PC-3 (cell line): ENCODE data around the gene ACSL4. TPM values are rescaled to one million over a fixed set of nuclear protein-coding genes. Genes with fewer than 3 reads are reported as not detected.

ENCODE experiments used
- ATAC-seq: fragments of 200-7000 bp; cut with Tn5 transposase; 2 replicates; pipeline ENCODE4 v1.9.1; 2020; ENCODE audit warnings: mild to moderate bottlenecking, moderate library complexity
- Bru-seq: library from RNA; stranded (reverse); fragments of 400-500 nt; gene quantifications from one replicate; lab custom pipeline; 2021; lab: Mats Ljungman, UMichigan
- BruChase-seq, 2 experiments: library from RNA; stranded (reverse); fragments of 400-500 nt; gene quantifications; one replicate each; lab custom pipeline; 2021; lab: Mats Ljungman, UMichigan
- BruUV-seq: library from RNA; stranded (reverse); fragments of 400-500 nt; replicated peaks from 2 replicates; lab custom pipeline; 2021; lab: Mats Ljungman, UMichigan
- CTCF ChIA-PET: fragments of 300-600 bp; sonication (Branson Sonifier 250); formaldehyde crosslinking; loops from one replicate; lab custom pipeline; 2022; ENCODE audit warnings: antibody characterized with exemption; lab: Charles Lee
- POLR2A ChIA-PET: fragments of 300-600 bp; sonication (Branson Sonifier 250); formaldehyde crosslinking; loops from one replicate; lab custom pipeline; 2022; ENCODE audit warnings: antibody characterized with exemption; ENCODE audit not compliant: unreplicated experiment; lab: Charles Lee
- DNase-seq: peaks from one replicate; pipeline ENCODE4 v3.0.0-alpha.2; 2015
- H2AFZ ChIP-seq: fragments of 300-600 bp; sonication (generic); 2 replicates; pipeline ENCODE4 v1.6.0; 2016; ENCODE audit warnings: antibody characterized with exemption, low read length
- H3F3A ChIP-seq: fragments of 300-600 bp; sonication (generic); one replicate; pipeline ENCODE4 v1.6.0; 2017; ENCODE audit warnings: antibody characterized with exemption, low read length, control low read depth, mild to moderate bottlenecking; ENCODE audit not compliant: unreplicated experiment
- H3K27ac ChIP-seq: fragments of 300-600 bp; sonication (generic); 2 replicates; pipeline ENCODE4 v1.5.1; 2016; ENCODE audit warnings: mild to moderate bottlenecking, low read length
- H3K27me3 ChIP-seq: fragments of 300-600 bp; sonication (generic); 2 replicates; pipeline ENCODE4 v1.6.1; 2016; ENCODE audit warnings: low read length, mixed read lengths
- H3K36me3 ChIP-seq: fragments of 300-600 bp; sonication (generic); 2 replicates; pipeline ENCODE4 v1.6.1; 2016; ENCODE audit warnings: low read depth, mixed run types, low read length, mixed read lengths
- H3K4me1 ChIP-seq: fragments of 300-600 bp; sonication (generic); 2 replicates; pipeline ENCODE4 v1.5.1; 2016; ENCODE audit warnings: low read length; ENCODE audit not compliant: insufficient read depth
- H3K4me2 ChIP-seq: fragments of 300-600 bp; sonication (generic); 2 replicates; pipeline ENCODE4 v1.6.0; 2016; ENCODE audit warnings: low read length
- H3K4me3 ChIP-seq: fragments of 300-600 bp; sonication (generic); 2 replicates; pipeline ENCODE4 v1.5.1; 2016; ENCODE audit warnings: mild to moderate bottlenecking, low read length, mixed read lengths
- H3K79me2 ChIP-seq: fragments of 300-600 bp; sonication (generic); 2 replicates; pipeline ENCODE4 v1.6.1; 2017; ENCODE audit warnings: low read length, mixed read lengths
- H3K9ac ChIP-seq: fragments of 300-600 bp; sonication (generic); 2 replicates; pipeline ENCODE4 v1.6.0; 2016; ENCODE audit warnings: mild to moderate bottlenecking, low read length
- H3K9me2 ChIP-seq: fragments of 300-600 bp; sonication (generic); replicated peaks from 2 replicates; pipeline ENCODE4 v1.6.1; 2016; ENCODE audit warnings: mixed run types, low read length, mixed read lengths
- H3K9me3 ChIP-seq: fragments of 300-600 bp; sonication (generic); 2 replicates; pipeline ENCODE4 v1.6.1; 2016; ENCODE audit warnings: low read length, mixed read lengths
- H4K20me1 ChIP-seq: fragments of 300-600 bp; sonication (generic); 2 replicates; pipeline ENCODE4 v1.6.1; 2016; ENCODE audit warnings: low read length, mixed read lengths
- EZH2 ChIP-seq: fragments of 300-600 bp; sonication (generic); IDR thresholded peaks from one replicate; pipeline ENCODE4 v1.6.1; 2017; ENCODE audit warnings: antibody characterized with exemption, mild to moderate bottlenecking, low read length; ENCODE audit not compliant: unreplicated experiment
- EZH2phosphoT487 ChIP-seq: fragments of 300-600 bp; sonication (generic); IDR thresholded peaks from 2 replicates; pipeline ENCODE4 v1.6.1; 2018; ENCODE audit warnings: mild to moderate bottlenecking, antibody characterized with exemption, low read length, borderline replicate concordance
- intact Hi-C: fragments of 100-400 bp; cut with micrococcal nuclease; formaldehyde crosslinking; loops from 2 replicates; pipeline ENCODE4 v1.9.0; 2023
- long read RNA-seq: library from polyadenylated mRNA; unstranded; transcript quantifications from one replicate; pipeline ENCODE4 v2.0.0, GENCODE V29; 2021; ENCODE audit not compliant: unreplicated experiment
- total RNA-seq: library from RNA; depleted of rRNA; stranded (reverse); fragments of >200 nt; gene quantifications from 2 replicates; pipeline ENCODE4 v1.2.3, GENCODE V29; 2014; rRNA removed
- TF ChIP-seq, protein P1 (sequence below): fragments of 300-600 bp; sonication (generic); conservative IDR thresholded peaks from 2 replicates; pipeline ENCODE4 v1.5.1; 2017; ENCODE audit warnings: antibody characterized with exemption, low read depth, mild to moderate bottlenecking, low read length

Gene ACSL4
- total RNA-seq = 41.7 and 53.1 TPM in 2 replicates
- percentile 73 among the genes with signal in this experiment for Bru-seq, nascent RNA
- percentile 76 among the genes with signal in this experiment for BruChase-seq, experiment 1, labeled RNA remaining after a 6-hour chase
- percentile 74 among the genes with signal in this experiment for BruChase-seq, experiment 2, labeled RNA remaining after a 2-hour chase
- long read RNA-seq, full-length matches to known transcripts = 12 of 63 reads
- long read RNA-seq, partial matches to known transcripts = 4 of 63 reads
- long read RNA-seq, other reads (novel, unspliced or antisense) = 47 of 63 reads

GRCh38 chrX:109732807-109733612 lies at the start of gene ACSL4:
Gene ACSL4, minus strand, starts transcription at chrX:109733257. Its CDS starts 49,894 bp downstream, at chrX:109683363.
- H3F3A ChIP-seq = no peaks in the 10 kb centered on the region
- H3K4me3 ChIP-seq = peak within 1 kb of the TSS; percentile 77
- DNase-seq (peak; percentile 89), ATAC-seq (peak; percentile 93)
- ChIA-PET POLR2A (interaction anchor here (0.7 kb wide), 1 partner anchor 236 kb away, joined by 4 read pairs; no protein-coding TSS in a partner anchor), CTCF (interaction anchor here (0.9 to 2.0 kb wide), 2 partner anchors 20 to 124 kb away, joined by 3 to 7 read pairs; no protein-coding TSS in a partner anchor)
- H2AFZ ChIP-seq = peak within 1 kb of the TSS; percentile 91
- no peaks in the 10 kb centered on the region for H3K36me3 ChIP-seq
- no peaks in the 10 kb centered on the region for H3K9me2 ChIP-seq
- BruUV-seq = no TSS peak
- H3K4me1 ChIP-seq = peaks cover 20% of the 10 kb centered on the region
- TF ChIP-seq EZH2 (no peak), EZH2phosphoT487 (no peak)
- TF ChIP-seq, protein P1, sequence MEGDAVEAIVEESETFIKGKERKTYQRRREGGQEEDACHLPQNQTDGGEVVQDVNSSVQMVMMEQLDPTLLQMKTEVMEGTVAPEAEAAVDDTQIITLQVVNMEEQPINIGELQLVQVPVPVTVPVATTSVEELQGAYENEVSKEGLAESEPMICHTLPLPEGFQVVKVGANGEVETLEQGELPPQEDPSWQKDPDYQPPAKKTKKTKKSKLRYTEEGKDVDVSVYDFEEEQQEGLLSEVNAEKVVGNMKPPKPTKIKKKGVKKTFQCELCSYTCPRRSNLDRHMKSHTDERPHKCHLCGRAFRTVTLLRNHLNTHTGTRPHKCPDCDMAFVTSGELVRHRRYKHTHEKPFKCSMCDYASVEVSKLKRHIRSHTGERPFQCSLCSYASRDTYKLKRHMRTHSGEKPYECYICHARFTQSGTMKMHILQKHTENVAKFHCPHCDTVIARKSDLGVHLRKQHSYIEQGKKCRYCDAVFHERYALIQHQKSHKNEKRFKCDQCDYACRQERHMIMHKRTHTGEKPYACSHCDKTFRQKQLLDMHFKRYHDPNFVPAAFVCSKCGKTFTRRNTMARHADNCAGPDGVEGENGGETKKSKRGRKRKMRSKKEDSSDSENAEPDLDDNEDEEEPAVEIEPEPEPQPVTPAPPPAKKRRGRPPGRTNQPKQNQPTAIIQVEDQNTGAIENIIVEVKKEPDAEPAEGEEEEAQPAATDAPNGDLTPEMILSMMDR = no peak
- peaks cover 48% of the 10 kb centered on the region for H3K79me2 ChIP-seq
- H4K20me1 ChIP-seq = no peaks in the 10 kb centered on the region
- peak within 1 kb of the TSS; percentile 77 for H3K9ac ChIP-seq
- H3K27ac ChIP-seq = peak within 1 kb of the TSS; percentile 0; the same call in 1 of the 2 replicates
- H3K4me2 ChIP-seq = peak within 1 kb of the TSS; percentile 89
- H3K9me3 ChIP-seq = no peaks in the 10 kb centered on the region
- no peaks in the 10 kb centered on the region for H3K27me3 ChIP-seq
- intact Hi-C loops = loop anchor here (5.0 kb wide), 1 partner anchor 124 kb away; no protein-coding TSS in a partner anchor

DNA sequence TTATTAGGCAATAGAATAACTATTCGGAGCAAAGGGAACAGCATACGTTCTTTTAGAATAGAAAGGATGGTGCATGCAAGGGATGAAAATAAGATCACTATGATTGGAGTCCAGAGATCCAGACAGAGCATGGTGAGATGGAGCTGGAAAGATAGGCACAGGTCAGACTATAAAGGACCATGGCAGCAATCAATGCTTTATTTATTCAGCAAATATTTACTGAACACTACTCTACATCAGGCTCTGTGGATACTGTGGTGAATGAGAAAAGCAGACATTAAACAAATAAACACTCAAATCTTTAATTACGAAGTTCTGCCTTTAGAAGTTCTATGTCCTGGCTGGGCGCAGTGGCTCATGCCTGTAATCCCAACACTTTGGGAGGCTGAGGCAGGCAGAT lies 44.7 kb upstream of the ACSL4 start:
- Histone ChIP-seq H3K79me2 (no peaks in the 10 kb centered on the region), H3K27ac (no peak overlapping the region), H3K4me1 (peaks cover 17% of the 10 kb centered on the region), H3K9ac (no peak overlapping the region), H3K4me2 (no peak overlapping the region), H3K9me3 (no peaks in the 10 kb centered on the region), H3K9me2 (no peaks in the 10 kb centered on the region), H3K36me3 (no peaks in the 10 kb centered on the region), H3K27me3 (no peaks in the 10 kb centered on the region), H2AFZ (no peak overlapping the region), H3K4me3 (no peak overlapping the region), H4K20me1 (no peaks in the 10 kb centered on the region), H3F3A (no peaks in the 10 kb centered on the region)
- DNase-seq = no peak
- intact Hi-C loops = no loop called here
- CTCF ChIA-PET = no interaction called here
- TF ChIP-seq EZH2phosphoT487 = no peak
- no peak for TF ChIP-seq EZH2
- TF ChIP-seq, protein P1 = no peak
- no TSS peak for BruUV-seq
- peak; percentile 68 for ATAC-seq
- POLR2A ChIA-PET = interaction anchor here (0.6 kb wide), 1 partner anchor 15 kb away, joined by 7 read pairs; no protein-coding TSS in a partner anchor
